ENCODE measurements around the gene TRPM3.

The TRPM3 gene

GRCh38 chr9:70526902-70527301, 594.5 kb downstream of the TRPM3 start:
- Histone ChIP-seq H3K27ac (no peak overlapping the region), H4K20me1 (ENCODE audit: insufficient read depth) (no peaks in the 10 kb centered on the region), H3K27me3 (ENCODE audit: insufficient read depth, low read depth) (no peaks in the 10 kb centered on the region), H3K4me1 (ENCODE audit: low read depth, poor library complexity, severe bottlenecking) (no peaks in the 10 kb centered on the region), H2AFZ (ENCODE audit: low read depth) (no peak overlapping the region), H3K36me3 (ENCODE audit: insufficient read depth) (no peaks in the 10 kb centered on the region), H3K9ac (no peak overlapping the region), H3K4me2 (no peak overlapping the region), H3K79me2 (ENCODE audit: insufficient read depth, low read depth) (no peaks in the 10 kb centered on the region), H3K4me3 (IDR thresholded peaks at IDR 0.05; ENCODE audit: insufficient read depth, low read depth, low read length) (no peak overlapping the region)
- no peak for TF ChIP-seq CTCF (conservative IDR thresholded peaks at IDR 0.05; ENCODE audit: low read depth, low read length)

GRCh38 chr9:70525519-70525918, 595.9 kb downstream of the TRPM3 start:
- H3K9ac ChIP-seq = no peak overlapping the region
- H3K4me1 ChIP-seq (ENCODE audit: low read depth, poor library complexity, severe bottlenecking) = no peaks in the 10 kb centered on the region
- H3K36me3 ChIP-seq (ENCODE audit: insufficient read depth) = no peaks in the 10 kb centered on the region
- H4K20me1 ChIP-seq (ENCODE audit: insufficient read depth) = no peaks in the 10 kb centered on the region
- H3K27me3 ChIP-seq (ENCODE audit: insufficient read depth, low read depth) = no peaks in the 10 kb centered on the region
- H3K4me2 ChIP-seq = no peak overlapping the region
- H2AFZ ChIP-seq (ENCODE audit: low read depth) = no peak overlapping the region
- H3K27ac ChIP-seq = no peak overlapping the region
- no peak overlapping the region for H3K4me3 ChIP-seq (IDR thresholded peaks at IDR 0.05; ENCODE audit: insufficient read depth, low read depth, low read length)
- TF ChIP-seq CTCF (conservative IDR thresholded peaks at IDR 0.05; ENCODE audit: low read depth, low read length) = no peak
- no peaks in the 10 kb centered on the region for H3K79me2 ChIP-seq (ENCODE audit: insufficient read depth, low read depth)

- Histone ChIP-seq H2AFZ (ENCODE audit: low read depth) (no peak overlapping the region), H3K4me3 (IDR thresholded peaks at IDR 0.05; ENCODE audit: insufficient read depth, low read depth, low read length) (no peak overlapping the region), H3K27me3 (ENCODE audit: insufficient read depth, low read depth) (no peaks in the 10 kb centered on the region), H3K4me1 (ENCODE audit: low read depth, poor library complexity, severe bottlenecking) (no peaks in the 10 kb centered on the region), H4K20me1 (ENCODE audit: insufficient read depth) (no peaks in the 10 kb centered on the region), H3K36me3 (ENCODE audit: insufficient read depth) (no peaks in the 10 kb centered on the region), H3K9ac (no peak overlapping the region), H3K4me2 (no peak overlapping the region), H3K79me2 (ENCODE audit: insufficient read depth, low read depth) (no peaks in the 10 kb centered on the region), H3K27ac (no peak overlapping the region)
- no peak for TF ChIP-seq CTCF (conservative IDR thresholded peaks at IDR 0.05; ENCODE audit: low read depth, low read length)
Measured at GRCh38 chr9:70519912-70520724, 601.3 kb downstream of the TRPM3 start.

GRCh38 chr9:70517926-70518610, 603.4 kb downstream of the TRPM3 start:
- H3K27ac ChIP-seq = no peak overlapping the region
- no peak overlapping the region for H3K4me3 ChIP-seq (IDR thresholded peaks at IDR 0.05; ENCODE audit: insufficient read depth, low read depth, low read length)
- no peak overlapping the region for H3K9ac ChIP-seq
- H4K20me1 ChIP-seq (ENCODE audit: insufficient read depth) = no peaks in the 10 kb centered on the region
- no peaks in the 10 kb centered on the region for H3K79me2 ChIP-seq (ENCODE audit: insufficient read depth, low read depth)
- H3K36me3 ChIP-seq (ENCODE audit: insufficient read depth) = no peaks in the 10 kb centered on the region
- no peaks in the 10 kb centered on the region for H3K27me3 ChIP-seq (ENCODE audit: insufficient read depth, low read depth)
- H2AFZ ChIP-seq (ENCODE audit: low read depth) = no peak overlapping the region
- H3K4me2 ChIP-seq = no peak overlapping the region
- H3K4me1 ChIP-seq (ENCODE audit: low read depth, poor library complexity, severe bottlenecking) = no peaks in the 10 kb centered on the region
- TF ChIP-seq CTCF (conservative IDR thresholded peaks at IDR 0.05; ENCODE audit: low read depth, low read length) = no peak

All from KMS-11 (cell line).